Gastrocnemius medialis (tissue), 4 donors: Measurements from ENCODE around the gene DNAJA3.

ENCODE experiments used
- CTCF ChIP-seq, 5 experiments: fragments of 450-650 bp in 3 of 5; fragments of 200-600 bp in 2 of 5; sonication (generic) in 2 of 5; IDR thresholded peaks in 4 of 5; conservative IDR thresholded peaks in 1 of 5; 1 replicate in 4 of 5; 2 replicates in 1 of 5; pipeline ENCODE4 v1.5.1; 2016 to 2019; ENCODE audit warnings: antibody characterized with exemption in 5 of 5, mild to moderate bottlenecking in 3 of 5, moderate library complexity in 3 of 5
- POLR2A ChIP-seq, 2 donors: fragments of 450-650 bp; IDR thresholded peaks; one replicate each; pipeline ENCODE4 v1.6.1; 2017; ENCODE audit warnings: antibody characterized with exemption in 2 of 2, mild to moderate bottlenecking in 2 of 2, moderate library complexity in 2 of 2

- TF ChIP-seq POLR2A (IDR thresholded peaks at IDR 0.05) (no peak), CTCF (IDR thresholded peaks at IDR 0.05 in 4 of 5, conservative IDR thresholded peaks at IDR 0.05 in 1 of 5) (no peak)
Measured at GRCh38 chr16:4411684-4412083, 14.0 kb upstream of the DNAJA3 start.
